ENCODE results near the gene NUP62.

DNA sequence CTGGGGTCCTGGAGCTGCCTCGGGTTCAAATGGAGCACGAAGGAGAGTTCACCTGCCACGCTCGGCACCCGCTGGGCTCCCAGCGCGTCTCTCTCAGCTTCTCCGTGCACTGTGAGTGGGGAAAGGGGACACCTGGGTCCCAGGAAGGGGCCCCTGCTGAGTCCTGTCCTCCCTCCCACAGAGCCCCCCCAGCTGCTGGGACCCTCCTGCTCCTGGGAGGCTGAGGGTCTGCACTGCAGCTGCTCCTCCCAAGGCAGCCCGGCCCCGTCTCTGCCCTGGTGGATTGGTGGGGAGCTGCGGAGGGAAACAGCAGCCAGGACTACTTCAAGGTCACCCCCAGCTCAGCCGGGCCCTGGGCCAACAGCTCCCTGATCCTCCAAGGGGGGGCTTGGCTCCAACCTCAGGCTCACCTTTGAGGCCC is 42.7 kb upstream of the NUP62 start:
- TF ChIP-seq POLR2A (IDR thresholded peaks at IDR 0.05; ENCODE audit: low read depth, low read length) (no peak), PAX5 (IDR thresholded peaks at IDR 0.05; ENCODE audit: insufficient read depth, low read length, severe bottlenecking) (no peak), TAF1 (IDR thresholded peaks at IDR 0.05; ENCODE audit: low read depth, low read length) (no peak), POLR2AphosphoS5 (IDR thresholded peaks at IDR 0.05; ENCODE audit: low read depth, low read length) (no peak), SPI1 (IDR thresholded peaks at IDR 0.05; ENCODE audit: low read depth, low read length) (no peak)
